Kidney (tissue), 14 donors: ENCODE measurements around the gene DIAPH3. TPM values are rescaled to one million over a fixed set of nuclear protein-coding genes. Genes with fewer than 3 reads are reported as not detected.
A peak's percentile ranks its signal among the peaks of the same experiment; 100 is the strongest.

Source experiments
- DNase-seq, 5 donors: peaks; one replicate each; pipeline ENCODE4 v3.0.0-alpha.2; 2013 to 2020
- FAIRE-seq: peaks from 2 replicates; lab custom pipeline; 2012; peaks lifted over from hg19 to GRCh38; lab: Jason Lieb, UNC
- H3K27ac ChIP-seq, 2 donors: one replicate each; pipeline ENCODE4 v1.7.0; 2013; ENCODE audit warnings: low read depth in 2 of 2, low read length in 2 of 2, inconsistent platforms in 1 of 2
- H3K27me3 ChIP-seq: one replicate; pipeline ENCODE4 v1.7.1; 2013; ENCODE audit warnings: low read length, inconsistent platforms; ENCODE audit not compliant: control insufficient read depth, insufficient read depth
- H3K36me3 ChIP-seq, 3 donors: one replicate each; pipeline versions ENCODE4 v1.7.0 to v1.7.1; 2013; ENCODE audit warnings: low read length in 3 of 3, control low read depth in 1 of 3, inconsistent platforms in 1 of 3; ENCODE audit not compliant: insufficient read depth in 3 of 3, control insufficient read depth in 2 of 3
- H3K4me1 ChIP-seq, 3 donors: one replicate each; pipeline versions ENCODE4 v1.7.0 to v1.7.1; 2013; ENCODE audit warnings: low read length in 3 of 3, inconsistent platforms in 1 of 3, low read depth in 1 of 3; ENCODE audit not compliant: control insufficient read depth in 2 of 3, insufficient read depth in 2 of 3
- H3K4me3 ChIP-seq, 3 donors: one replicate each; pipeline versions ENCODE4 v1.7.0 to v1.8.1; 2013; ENCODE audit warnings: low read length in 3 of 3, control low read depth in 1 of 3, inconsistent platforms in 1 of 3
- H3K9ac ChIP-seq, 3 donors: one replicate each; pipeline versions ENCODE4 v1.7.0 to v1.7.1; 2013; ENCODE audit warnings: low read length in 3 of 3, control low read depth in 1 of 3, inconsistent platforms in 1 of 3
- H3K9me3 ChIP-seq, 3 donors: one replicate each; pipeline versions ENCODE4 v1.7.0 to v1.7.1; 2013; ENCODE audit warnings: low read length in 3 of 3, control low read depth in 1 of 3, inconsistent platforms in 1 of 3; ENCODE audit not compliant: control insufficient read depth in 2 of 3, insufficient read depth in 1 of 3
- intact Hi-C: fragments of 100-400 bp; cut with DNase I; formaldehyde crosslinking; loops from one replicate; pipeline ENCODE4 v1.11.1; 2022
- polyA plus RNA-seq: library from polyadenylated mRNA; stranded (reverse); fragments of 350-450 nt; fragmentation: Illumina TruSeq; extraction: RNeasy Lipid Tissue Mini Kit (QIAGEN cat#74804); gene quantifications from one replicate; pipeline ENCODE4 v1.2.3, GENCODE V29; 2014; ENCODE audit warnings: low read depth, low replicate concordance; ENCODE audit not compliant: insufficient read depth
- total RNA-seq: library from RNA; stranded (reverse); fragmentation: NEBNext Ultra II Directional; extraction: Animal tissue kit (Norgen Biotek cat#: 25700); gene quantifications from one replicate; pipeline ENCODE4 v1.2.1, GENCODE V29; 2021
- TF ChIP-seq, protein P1 (sequence below): IDR thresholded peaks from 3 replicates; pipeline ENCODE4 v1.5.1; 2012; ENCODE audit warnings: mild to moderate bottlenecking, moderate library complexity, borderline replicate concordance; ENCODE audit not compliant: insufficient read depth; ENCODE audit errors: extremely low read depth
- donor health status: control.
- donor health status: control.
- donor health status: control.
- donor health status: control.
- donor health status: control.
- donor health status: DM: yes; HTN: yes; CAD: no.
- donor health status: Normal renal cell carcinoma (clear cell type).

The DIAPH3 gene
- total and polyA plus RNA-seq, 2 donors from 2014 or later, result 2.0 to 2.7 TPM

GRCh38 chr13:59801107-59801880 is 362.4 kb downstream of the DIAPH3 start:
- no peak for FAIRE-seq
- Histone ChIP-seq H3K36me3 (no peaks in the 10 kb centered on the region), H3K4me3 (no peak overlapping the region), H3K9ac (no peak overlapping the region), H3K9me3 (no peaks in the 10 kb centered on the region), H3K27ac (no peak overlapping the region), H3K27me3 (no peaks in the 10 kb centered on the region), H3K4me1 (no peaks in the 10 kb centered on the region)
- TF ChIP-seq, protein P1, sequence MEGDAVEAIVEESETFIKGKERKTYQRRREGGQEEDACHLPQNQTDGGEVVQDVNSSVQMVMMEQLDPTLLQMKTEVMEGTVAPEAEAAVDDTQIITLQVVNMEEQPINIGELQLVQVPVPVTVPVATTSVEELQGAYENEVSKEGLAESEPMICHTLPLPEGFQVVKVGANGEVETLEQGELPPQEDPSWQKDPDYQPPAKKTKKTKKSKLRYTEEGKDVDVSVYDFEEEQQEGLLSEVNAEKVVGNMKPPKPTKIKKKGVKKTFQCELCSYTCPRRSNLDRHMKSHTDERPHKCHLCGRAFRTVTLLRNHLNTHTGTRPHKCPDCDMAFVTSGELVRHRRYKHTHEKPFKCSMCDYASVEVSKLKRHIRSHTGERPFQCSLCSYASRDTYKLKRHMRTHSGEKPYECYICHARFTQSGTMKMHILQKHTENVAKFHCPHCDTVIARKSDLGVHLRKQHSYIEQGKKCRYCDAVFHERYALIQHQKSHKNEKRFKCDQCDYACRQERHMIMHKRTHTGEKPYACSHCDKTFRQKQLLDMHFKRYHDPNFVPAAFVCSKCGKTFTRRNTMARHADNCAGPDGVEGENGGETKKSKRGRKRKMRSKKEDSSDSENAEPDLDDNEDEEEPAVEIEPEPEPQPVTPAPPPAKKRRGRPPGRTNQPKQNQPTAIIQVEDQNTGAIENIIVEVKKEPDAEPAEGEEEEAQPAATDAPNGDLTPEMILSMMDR, result no peak
- intact Hi-C loops, result no loop called here
- DNase-seq, result no peak

GRCh38 chr13:59793107-59793506 is 370.6 kb downstream of the DIAPH3 start:
- Histone ChIP-seq H3K36me3 (no peaks in the 10 kb centered on the region), H3K27ac (no peak overlapping the region), H3K4me3 (no peak overlapping the region), H3K9ac (no peak overlapping the region), H3K27me3 (no peaks in the 10 kb centered on the region), H3K4me1 (no peaks in the 10 kb centered on the region), H3K9me3 (no peaks in the 10 kb centered on the region)
- intact Hi-C loops, result no loop called here
- DNase-seq (no peak), FAIRE-seq (no peak)
- TF ChIP-seq, protein P1, result no peak

GRCh38 chr13:59790626-59791025 is 373.1 kb downstream of the DIAPH3 start:
- DNase-seq (peak in 2 of 5 donors; percentile 49 to 51), FAIRE-seq (no peak)
- Histone ChIP-seq H3K9me3 (no peaks in the 10 kb centered on the region), H3K36me3 (no peaks in the 10 kb centered on the region), H3K27me3 (no peaks in the 10 kb centered on the region), H3K27ac (no peak overlapping the region), H3K9ac (no peak overlapping the region), H3K4me3 (no peak overlapping the region), H3K4me1 (no peaks in the 10 kb centered on the region)
- TF ChIP-seq, protein P1, result no peak
- intact Hi-C loops, result no loop called here

DNA sequence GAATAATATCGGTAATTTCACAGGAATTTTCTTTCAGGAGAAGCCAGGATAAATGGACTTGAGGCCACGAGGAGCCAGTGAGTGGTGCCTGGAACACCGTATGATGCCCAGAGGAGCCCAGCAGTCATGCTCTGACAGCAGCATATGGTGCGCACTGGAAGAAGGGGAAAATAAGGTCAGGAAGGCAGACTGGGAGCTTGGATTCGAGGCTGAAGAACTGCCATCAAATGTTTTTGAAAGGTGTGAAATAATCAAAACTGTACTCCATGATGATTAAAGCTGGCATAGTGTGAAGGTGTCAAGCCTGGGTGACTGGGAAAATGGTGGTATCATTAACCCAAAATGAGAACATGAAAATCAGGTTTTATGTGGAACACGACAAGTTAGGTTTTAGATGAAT is 374.2 kb downstream of the DIAPH3 start:
- TF ChIP-seq, protein P1, result no peak
- intact Hi-C loops, result no loop called here
- no peaks in the 10 kb centered on the region for H3K9me3 ChIP-seq

More for the DNA sequence above, 374.2 kb downstream of the DIAPH3 start:
- H3K4me3 ChIP-seq, result no peak overlapping the region
- DNase-seq (no peak), FAIRE-seq (no peak)
- no peaks in the 10 kb centered on the region for H3K27me3 ChIP-seq
- no peaks in the 10 kb centered on the region for H3K36me3 ChIP-seq
- H3K9ac ChIP-seq, result no peak overlapping the region
- H3K4me1 ChIP-seq, result no peaks in the 10 kb centered on the region
- no peak overlapping the region for H3K27ac ChIP-seq
